Measurements from ENCODE around the gene ZC3H7B.
"Not testable (repeated sequence)": the region's sequence is repeated elsewhere in the genome, so short reads cannot be mapped to it uniquely, and the experiment has no call there.

Gene ZC3H7B, protein sequence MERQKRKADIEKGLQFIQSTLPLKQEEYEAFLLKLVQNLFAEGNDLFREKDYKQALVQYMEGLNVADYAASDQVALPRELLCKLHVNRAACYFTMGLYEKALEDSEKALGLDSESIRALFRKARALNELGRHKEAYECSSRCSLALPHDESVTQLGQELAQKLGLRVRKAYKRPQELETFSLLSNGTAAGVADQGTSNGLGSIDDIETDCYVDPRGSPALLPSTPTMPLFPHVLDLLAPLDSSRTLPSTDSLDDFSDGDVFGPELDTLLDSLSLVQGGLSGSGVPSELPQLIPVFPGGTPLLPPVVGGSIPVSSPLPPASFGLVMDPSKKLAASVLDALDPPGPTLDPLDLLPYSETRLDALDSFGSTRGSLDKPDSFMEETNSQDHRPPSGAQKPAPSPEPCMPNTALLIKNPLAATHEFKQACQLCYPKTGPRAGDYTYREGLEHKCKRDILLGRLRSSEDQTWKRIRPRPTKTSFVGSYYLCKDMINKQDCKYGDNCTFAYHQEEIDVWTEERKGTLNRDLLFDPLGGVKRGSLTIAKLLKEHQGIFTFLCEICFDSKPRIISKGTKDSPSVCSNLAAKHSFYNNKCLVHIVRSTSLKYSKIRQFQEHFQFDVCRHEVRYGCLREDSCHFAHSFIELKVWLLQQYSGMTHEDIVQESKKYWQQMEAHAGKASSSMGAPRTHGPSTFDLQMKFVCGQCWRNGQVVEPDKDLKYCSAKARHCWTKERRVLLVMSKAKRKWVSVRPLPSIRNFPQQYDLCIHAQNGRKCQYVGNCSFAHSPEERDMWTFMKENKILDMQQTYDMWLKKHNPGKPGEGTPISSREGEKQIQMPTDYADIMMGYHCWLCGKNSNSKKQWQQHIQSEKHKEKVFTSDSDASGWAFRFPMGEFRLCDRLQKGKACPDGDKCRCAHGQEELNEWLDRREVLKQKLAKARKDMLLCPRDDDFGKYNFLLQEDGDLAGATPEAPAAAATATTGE

DNA sequence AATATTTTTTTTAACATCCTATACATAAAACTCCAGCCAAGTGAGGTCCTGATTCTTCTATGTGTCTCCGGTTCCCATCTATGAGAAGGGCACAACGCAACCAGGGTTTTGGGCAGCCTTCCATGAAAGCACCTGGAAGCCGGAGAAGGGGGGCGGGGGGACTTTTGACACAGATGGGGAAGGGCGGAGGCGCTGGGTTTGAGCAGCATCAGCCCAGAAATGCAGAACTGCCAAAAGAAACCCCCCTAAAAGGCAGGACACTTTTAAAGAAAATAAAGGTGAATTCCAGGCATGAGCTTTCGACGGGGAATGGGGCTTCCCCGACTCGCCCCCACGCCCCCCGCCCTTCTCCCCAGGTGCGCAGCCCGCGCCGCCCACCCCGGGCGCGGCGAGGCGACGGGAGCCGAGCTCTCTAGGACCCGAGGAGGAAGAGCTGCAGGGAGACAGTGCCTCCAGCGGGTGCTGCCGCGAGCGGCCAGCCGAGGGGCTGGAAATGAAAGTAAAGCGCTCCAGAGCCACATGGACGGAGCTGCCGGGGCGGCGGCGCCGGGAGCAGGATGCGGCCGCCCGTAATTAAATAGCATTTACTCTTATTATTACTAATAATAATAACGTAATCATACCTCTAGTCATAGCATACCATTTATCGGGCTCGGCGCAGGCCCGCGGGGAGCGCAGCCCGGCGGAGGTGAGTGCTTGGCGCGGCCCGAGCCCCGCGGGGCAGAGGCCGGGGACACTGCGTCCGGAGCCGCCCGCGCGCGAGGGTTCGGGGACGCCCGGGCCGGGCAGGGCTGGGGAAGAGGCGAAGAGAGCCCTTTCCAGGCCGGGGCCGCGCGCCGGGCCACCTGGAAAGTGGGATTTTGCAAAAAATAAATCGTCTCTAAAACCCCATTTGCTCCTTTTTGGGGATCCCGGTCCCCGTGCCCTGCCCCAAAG is at the start of gene ZC3H7B:
ZC3H7B (plus strand) TSS at position 441 of the 936 bp plus-strand sequence. CDS start 19,136 bp downstream, outside the sequence.
- DNase-seq, result peak; percentile 60

DNA sequence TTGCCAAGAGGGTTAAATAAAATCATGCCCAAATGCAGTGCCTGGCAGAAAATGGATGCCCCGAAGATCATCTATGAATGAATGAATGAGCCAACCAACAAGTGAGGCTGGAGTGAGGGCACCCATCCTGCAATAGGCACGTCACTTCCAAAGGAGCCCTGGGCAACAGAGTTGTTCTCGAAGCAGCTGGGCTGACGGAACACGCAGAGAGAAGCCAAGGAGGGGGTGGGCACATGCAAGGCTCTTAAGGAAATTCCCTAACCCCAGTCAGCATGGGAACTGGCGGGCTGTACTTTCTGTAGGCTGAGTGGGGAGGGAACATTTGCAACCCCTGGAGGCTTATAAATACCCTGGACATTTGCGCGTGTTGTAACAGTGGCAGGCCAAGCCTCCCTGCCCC is 49.0 kb upstream of the ZC3H7B start:
- DNase-seq, result no peak

DNA sequence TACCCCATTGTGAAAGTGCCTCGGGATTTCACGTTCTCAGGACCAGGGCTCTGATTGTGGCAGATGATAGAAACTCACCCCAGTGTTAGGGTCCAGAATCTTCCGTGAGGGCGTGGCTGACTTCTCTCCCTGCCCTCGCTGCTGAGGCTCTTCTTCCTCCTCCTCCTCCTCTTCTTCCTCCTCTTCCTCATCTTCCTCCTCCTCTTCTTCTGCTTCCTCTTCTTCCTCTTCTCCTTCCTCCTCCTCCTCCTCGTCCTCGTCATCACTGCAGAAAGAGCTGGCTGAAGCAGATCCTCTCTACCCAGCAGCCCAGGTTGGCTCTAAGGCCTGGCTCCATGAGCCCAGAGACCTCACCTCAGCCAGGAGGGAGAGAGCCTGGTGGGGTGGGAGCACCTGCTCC is 47.1 kb upstream of the ZC3H7B start:
- no peak for DNase-seq

DNA sequence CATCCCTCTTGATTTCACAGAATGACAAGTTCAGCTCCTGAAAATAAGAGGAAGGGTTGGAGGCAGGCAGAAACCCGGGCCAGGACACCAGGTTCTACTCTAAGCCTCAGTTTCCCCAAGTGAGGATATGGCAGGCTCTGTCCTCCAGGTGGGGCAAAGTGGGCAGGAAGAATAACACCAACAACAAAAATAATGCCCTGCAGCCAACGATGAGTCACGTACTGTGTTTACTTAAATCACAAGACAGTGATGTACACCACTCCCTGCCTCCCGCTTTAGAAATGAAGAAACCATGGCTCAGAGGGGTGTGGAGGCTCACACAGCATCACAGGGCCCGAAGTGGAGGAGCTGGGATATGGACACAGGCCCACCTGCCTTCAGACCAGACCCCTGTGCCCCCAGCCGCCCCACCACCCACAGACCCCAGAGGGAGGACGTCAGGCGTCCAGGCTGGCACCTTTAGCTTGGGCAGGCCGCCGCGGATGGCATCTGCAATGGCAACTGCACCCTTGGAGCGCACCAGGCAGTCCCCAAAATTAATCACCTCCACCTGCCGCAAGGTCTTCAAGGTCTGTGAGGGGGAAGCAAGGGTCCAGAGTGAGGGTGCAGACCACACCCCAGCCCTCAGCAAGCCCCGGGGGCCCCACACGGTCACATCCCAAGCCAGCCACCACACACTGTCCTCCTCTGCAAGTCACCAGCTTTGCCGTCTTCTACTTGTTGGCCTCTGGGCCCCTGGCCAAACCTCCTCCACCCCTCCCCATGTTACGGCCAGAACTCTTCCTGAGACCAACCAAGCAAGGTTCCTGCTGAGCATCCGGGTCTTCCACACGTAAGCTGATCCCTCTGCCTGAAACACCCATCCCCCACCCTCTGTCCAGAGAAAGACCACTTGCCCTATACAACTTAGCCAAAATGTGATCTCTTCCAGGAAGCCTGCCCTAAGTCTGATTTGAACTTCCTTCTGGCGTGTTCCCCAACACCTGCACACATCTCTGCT is 44.8 kb upstream of the ZC3H7B start:
- no peak for DNase-seq

DNA sequence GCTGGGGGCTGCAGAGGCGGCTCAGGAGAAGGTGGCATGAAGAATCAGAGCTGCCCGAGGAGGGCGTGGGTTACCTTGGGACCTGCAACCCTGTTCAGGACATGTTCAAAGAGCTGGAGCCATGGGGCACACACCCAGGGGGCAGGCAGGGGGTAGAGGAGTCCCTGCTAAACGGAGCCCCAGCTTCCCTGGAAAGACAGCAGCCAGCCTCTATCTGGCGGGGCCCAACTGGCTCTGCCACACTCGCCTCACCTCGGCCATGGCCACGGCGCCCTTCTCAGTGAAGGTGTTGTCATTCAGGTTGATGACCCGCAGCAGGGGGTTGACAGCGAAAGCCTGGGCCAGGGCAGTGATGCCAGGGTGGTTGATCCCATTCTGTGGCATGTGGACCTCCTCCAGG is 43.6 kb upstream of the ZC3H7B start:
- DNase-seq, result no peak

DNA sequence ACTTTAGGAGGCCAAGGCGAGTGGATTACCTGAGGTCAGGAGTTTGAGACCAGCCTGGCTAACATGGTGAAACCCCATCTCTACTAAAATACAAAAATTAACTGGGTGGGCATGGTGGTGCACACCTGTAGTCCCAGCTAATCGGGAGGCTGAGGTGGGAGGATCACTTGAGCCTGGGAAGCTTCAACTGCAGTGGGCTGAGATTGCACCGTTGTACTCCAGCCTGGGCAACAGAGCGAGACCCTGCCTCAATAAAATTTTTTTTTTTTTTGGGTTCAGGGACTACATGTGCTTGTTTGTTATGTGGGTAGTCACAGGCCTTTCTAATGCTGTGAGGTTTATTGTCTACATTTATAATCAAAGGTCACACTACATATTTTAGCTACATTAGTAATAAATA is 41.6 kb upstream of the ZC3H7B start:
- DNase-seq, result not testable (repeated sequence)

DNA sequence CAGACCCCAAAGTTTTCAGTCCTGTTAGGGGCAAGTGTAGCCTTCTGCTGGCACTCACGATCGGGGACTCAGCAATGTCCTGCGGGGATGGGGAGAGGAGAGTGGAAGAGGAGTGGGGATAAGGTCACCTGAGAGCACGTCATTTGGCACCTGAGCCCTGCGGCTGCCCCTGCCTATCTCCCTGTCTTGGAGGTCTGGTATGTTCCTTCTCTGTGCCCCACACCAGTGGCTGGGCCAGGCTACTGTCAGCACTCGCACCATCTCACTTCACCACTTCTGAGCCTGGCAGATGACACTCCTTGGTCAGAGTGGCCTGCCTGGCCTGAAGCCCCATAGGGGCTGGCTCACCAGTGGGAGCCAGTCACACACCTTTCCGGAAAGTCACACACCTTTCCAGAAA is 40.5 kb upstream of the ZC3H7B start:
- DNase-seq, result no peak

DNA sequence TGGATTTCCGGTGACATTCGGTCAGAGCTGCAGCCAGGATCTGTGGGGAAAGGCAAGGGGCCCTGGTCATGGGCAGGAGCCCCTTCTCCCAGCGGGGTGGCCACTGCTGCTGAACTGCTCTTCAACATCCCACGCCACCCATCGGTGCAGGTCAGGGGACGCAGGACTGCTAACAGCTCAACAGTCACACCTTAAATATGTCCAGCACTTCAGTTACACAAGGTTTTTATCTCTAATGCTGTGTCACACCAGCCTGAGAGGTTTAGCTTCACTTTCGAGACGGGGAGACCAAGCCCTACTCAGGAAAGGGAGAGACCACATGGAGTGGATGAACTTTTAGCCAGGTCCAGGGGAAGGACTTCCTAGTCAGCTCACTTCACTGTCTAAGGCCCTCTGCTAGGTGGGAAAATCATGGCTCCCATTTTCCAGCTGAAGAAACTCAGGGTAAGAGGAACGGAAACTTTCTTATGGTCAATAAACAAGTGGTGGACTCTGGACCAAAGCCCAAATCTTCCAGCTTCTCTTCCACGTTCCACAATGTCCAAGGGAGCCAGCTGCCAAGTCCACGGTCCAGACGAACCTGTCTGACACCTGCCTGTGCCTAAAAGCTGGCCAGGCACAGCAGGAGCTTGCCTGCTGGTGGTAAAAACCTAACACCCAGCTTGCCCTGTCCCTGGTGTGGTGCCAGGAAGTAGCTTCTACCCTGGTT is 39.6 kb upstream of the ZC3H7B start:
- no peak for DNase-seq

DNA sequence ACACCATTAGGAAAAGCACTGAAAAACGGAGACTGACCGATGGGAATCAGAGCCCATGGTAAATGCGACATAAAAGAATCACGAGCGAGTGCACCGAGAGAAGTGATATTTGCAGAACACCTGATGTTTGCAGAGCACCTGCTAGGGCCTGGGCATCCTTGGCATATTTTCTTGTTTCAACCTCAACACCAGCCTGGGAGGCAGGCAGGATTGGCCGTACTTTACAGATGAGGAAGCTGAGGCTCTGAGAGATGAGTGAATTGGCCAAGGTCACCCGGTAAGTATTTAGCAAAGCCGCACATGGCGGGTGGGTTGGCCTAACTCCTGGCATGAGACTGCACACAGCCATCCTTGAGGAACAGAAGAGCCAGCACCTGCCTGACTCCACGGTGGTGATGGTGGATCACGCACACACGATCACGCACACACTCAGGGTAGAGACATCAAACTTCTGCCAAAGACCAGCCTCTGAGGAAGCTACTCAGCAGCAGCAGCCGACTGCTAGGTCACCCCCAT is 39.0 kb upstream of the ZC3H7B start:
- no peak for DNase-seq

DNA sequence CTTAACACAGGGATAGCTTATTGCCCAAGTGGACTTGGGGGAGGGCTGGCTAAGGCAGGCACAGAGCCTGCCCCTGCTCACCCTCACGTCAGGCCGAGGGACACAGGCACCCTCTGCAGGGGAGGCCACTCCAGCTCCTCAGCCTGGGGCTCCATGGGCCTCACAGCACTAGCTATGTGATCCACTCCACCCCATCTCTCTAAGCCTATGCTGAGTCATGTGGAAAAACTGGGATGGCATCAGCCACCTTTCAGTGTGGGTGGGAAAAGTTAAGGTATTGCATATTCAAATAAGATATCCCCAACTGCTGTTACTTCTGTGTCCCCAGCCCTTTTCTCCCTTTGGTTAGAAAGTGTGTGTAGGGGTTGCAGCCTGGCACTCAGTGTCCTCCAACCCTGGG is 37.6 kb upstream of the ZC3H7B start:
- no peak for DNase-seq

DNA sequence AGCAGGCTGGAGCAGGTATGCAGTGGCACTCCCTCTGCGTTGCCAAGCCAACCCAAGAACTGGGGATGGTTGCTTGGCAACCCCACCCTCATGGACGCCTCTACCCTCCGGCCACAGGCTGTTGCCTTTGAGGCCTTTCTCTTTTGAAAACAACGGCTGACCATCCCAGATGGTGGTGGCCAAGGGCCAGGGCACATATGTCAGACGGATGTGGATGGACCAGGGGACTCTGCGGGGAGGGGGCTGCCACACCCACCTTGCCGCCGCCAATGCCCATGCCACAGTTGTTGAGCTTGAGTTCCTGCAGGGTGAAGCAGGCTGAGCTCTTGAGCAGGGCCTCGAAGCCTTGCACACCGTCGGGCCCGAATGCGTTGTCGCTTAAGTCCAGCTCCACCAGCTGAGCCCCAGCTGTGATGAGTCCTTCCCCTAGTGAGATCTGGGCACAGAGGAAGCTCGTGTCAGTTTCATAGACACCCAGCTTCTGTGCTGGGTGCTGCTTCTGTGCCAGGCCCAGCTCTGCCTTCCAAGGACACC is 36.9 kb upstream of the ZC3H7B start:
- no peak for DNase-seq

DNA sequence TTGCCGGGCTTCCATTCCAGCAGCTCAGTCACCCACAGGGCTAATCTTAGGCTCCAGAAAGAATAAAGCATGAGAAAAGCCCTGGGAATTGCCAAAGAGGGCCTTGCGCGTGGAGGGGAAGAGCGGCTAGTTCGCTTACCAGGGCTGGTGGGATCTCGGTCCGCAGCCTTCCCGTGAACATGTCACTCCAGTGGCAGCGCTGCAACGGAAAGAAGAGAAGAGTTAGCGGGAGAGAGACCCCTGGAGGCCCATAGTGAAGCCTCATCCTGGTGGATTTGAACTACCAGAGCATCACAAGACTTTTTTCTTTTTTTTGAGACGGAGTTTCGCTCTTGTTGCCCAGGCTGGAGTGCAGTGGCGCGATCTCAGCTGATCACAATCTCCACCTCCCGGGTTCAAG is 33.4 kb upstream of the ZC3H7B start:
- no peak for DNase-seq

DNA sequence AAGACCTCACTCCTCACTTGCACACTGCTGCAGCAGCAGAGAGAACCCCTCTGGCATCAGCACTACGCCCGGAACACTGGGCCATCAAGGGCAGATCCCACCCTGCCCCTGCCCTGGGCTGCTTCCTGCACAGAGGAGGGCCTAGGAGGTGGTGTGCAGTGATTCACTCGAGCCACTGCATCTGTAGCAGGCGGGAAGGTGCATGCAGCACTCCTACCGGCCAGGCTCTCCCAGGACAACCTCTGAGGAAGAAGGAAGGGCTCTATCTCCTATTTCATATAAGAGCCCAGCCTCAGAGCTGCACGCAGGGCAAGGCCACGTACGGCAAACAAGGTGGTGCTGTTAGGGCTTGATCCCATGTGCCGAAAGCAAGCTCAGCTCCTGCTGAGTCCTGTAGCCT is 29.5 kb upstream of the ZC3H7B start:
- no peak for DNase-seq

DNA sequence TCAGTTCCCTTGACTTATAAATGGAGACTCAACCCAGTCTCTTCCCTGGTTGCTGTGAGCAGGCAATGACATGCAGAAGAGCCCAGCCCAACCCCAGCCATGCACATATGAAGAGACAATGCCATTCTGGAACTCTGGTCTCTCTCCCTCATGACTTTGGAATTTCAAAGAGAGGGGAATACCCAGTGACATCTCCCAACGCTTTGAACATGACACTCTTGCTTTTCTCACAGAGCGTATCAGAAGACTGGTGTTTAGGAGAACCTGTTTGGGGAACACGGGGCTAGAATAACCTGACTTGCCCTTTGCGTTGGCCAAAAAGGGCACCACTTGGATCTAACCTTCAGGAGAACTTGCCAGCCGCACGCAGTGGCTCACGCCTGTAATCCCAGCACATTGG is 28.2 kb upstream of the ZC3H7B start:
- DNase-seq, result no peak

DNA sequence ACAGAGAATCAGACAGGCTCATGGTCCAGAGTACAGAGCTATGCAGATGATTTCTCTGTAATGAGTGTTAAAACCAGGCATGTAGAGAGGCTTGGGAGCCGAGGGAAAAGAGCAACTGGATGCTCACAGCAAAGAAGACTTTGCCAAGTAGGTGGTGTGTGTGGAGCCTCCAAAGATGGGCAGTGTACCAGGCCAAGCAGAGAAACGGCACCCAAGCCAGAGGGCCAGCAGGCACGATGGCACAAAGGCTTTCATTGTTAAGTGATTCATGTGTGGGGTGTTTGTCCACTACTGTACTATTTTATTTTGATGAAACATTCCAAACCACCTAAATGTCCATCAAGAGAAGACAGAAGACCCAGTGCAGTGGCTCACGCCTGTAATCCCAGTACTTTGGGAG is 26.5 kb upstream of the ZC3H7B start:
- no peak for DNase-seq

DNA sequence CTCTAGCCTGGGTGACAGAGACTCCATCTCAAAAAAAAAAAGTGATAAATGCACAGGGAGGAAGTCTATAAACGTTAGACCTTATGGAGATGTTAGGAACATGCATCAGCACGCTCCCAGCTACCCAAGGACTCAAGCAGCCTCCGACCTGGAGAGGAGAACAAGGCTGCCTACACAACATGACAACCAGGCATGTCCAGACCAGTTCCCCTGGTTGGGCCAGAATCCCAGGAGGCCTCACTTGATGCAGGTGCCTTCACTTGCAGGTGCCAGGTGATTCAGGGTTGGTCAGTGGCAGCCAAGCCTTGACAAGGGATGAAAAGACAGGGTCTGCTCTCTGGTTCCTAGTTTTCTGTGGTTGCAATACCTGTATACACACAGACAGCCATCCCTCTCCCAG is 21.3 kb upstream of the ZC3H7B start:
- no peak for DNase-seq

DNA sequence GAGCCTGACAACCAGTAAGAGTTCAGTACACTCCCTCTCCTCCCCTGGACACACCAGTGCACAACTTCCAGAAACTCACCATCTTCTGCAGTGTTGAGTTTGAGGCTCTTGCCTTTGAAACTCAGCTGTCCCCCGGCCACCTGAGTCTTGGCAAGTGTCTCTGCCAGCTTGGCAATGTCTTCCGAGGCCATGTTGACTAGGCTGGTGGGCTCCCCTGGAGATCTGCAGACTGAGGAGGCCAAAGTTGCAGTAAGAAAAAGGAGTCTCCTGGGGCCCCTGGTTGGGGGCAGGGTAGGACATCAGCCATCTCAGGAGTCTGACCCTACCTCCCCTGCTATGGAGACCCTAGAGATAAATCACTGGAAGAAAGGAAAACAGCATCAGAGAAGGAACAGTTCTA is 20.5 kb upstream of the ZC3H7B start:
- DNase-seq, result no peak

DNA sequence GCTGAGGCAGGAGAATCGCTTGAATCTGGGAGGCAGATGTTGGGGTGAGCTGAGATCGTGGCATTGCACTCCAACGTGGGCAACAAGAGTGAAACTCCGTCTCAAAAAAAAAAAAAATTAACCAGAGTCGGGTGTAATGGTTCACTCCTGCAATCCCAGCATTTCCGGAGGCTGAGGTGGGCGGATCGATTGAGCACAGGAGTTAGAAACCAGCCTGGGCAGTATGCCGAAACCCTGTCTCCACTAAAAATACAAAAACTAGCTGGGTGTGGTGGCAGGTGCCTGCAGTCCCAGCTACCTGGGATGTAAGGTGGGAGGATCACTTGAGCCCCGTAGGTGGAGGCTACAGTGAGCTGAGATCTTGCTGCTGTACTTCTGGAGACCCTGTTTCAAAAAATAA is 16.9 kb upstream of the ZC3H7B start:
- DNase-seq, result no peak

DNA sequence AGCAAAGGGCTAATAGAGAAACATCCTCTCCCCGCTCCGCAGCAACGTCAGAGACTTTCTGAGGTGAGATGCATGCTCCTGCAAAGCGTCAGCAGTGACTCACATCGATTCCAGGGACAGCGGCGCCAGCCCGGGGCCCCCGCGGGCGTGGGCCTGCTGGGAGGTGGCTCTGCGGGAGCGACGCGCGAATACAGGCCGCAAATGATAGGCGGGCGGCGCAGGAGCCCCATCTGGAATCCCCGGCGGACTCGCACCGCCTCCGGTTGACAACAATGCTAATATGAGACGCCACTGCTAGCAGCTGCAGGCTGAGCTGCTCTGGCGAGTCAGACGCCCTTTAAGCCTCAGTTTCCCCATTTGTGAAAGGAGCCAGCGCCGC is 15.9 kb upstream of the ZC3H7B start:
- DNase-seq, result peak; percentile 34
